RWPE1 (cell line): ENCODE measurements around the gene HS6ST3.

Experiments used
- CTCF ChIA-PET: fragments of 350-600 bp; sonication (Branson Sonifier 250); formaldehyde crosslinking; extraction: SDS; loops from one replicate; lab custom pipeline; 2021; lab: Yijun Ruan, JAX
- POLR2A ChIA-PET: fragments of 400-600 bp; formaldehyde crosslinking; extraction: SDS; loops from one replicate; lab custom pipeline; 2020; ENCODE audit warnings: antibody characterized with exemption; ENCODE audit not compliant: low non-redundant PET; lab: Yijun Ruan, JAX
- DNase-seq: peaks from one replicate; pipeline ENCODE4 v3.0.0; 2012; ENCODE audit warnings: low spot score
- H3K27ac ChIP-seq: fragments of 450-650 bp; 2 replicates; pipeline ENCODE4 v1.5.1; 2017
- TF ChIP-seq, protein P1 (sequence below): fragments of 450-650 bp; conservative IDR thresholded peaks from 2 replicates; pipeline ENCODE4 v1.5.1; 2017; ENCODE audit warnings: low read depth, mild to moderate bottlenecking

Gene HS6ST3

DNA sequence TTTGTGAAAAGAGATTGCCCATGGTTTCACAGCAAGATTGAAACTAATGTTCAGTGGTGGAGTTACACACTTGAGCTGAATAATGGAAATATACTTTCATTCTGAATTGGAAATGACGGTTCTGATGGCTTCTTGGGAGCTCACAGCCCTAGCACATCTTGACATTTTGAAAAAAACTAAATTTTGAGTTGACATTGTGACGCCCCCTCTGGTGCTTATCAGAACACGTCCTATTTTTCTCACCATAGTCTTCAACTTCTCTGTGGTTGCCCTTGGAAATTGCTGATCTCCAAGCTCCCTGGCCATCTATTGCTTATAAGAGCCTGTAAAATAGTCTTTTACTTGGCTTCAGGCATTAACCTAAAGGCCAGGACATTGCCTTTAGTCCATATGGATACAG lies 702.3 kb downstream of the HS6ST3 start:
- no peak overlapping the region for H3K27ac ChIP-seq
- no peak for DNase-seq
- CTCF ChIA-PET = no interaction called here
- TF ChIP-seq, protein P1, sequence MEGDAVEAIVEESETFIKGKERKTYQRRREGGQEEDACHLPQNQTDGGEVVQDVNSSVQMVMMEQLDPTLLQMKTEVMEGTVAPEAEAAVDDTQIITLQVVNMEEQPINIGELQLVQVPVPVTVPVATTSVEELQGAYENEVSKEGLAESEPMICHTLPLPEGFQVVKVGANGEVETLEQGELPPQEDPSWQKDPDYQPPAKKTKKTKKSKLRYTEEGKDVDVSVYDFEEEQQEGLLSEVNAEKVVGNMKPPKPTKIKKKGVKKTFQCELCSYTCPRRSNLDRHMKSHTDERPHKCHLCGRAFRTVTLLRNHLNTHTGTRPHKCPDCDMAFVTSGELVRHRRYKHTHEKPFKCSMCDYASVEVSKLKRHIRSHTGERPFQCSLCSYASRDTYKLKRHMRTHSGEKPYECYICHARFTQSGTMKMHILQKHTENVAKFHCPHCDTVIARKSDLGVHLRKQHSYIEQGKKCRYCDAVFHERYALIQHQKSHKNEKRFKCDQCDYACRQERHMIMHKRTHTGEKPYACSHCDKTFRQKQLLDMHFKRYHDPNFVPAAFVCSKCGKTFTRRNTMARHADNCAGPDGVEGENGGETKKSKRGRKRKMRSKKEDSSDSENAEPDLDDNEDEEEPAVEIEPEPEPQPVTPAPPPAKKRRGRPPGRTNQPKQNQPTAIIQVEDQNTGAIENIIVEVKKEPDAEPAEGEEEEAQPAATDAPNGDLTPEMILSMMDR = no peak
- POLR2A ChIA-PET = no interaction called here

DNA sequence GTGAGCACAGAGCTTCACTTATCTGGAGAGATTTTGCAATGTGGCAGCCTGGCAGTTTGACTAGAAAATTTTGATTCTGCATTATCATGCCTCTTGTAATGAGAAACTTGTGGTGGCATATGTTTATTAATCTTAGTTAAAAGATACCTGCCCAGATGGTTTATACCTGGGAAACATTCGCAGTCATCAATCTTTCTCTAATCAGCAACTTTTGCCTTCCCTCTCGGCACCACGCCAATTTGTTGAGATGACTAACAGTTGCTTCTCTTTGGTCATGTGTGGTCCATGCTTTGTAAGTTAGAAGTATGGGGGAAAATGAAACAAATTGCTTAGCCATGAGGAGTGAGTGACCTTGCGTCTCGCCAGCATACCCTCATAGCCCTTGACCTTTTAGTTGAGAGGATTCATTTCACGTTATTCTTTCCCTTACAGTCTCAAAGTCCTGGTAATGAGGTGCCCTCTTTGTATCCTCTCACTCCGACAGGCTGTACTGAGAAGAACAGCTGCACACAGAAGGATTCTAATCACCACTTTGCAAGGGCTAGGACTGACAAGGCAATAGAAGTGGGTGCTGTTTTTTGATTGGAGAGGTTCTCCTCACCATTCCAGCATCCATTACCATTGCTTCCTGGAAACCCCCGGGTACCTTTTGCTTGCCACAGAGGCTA lies 703.0 kb downstream of the HS6ST3 start:
- DNase-seq = no peak
- ChIA-PET POLR2A (no interaction called here), CTCF (no interaction called here)
- TF ChIP-seq, protein P1 = no peak
- no peak overlapping the region for H3K27ac ChIP-seq

DNA sequence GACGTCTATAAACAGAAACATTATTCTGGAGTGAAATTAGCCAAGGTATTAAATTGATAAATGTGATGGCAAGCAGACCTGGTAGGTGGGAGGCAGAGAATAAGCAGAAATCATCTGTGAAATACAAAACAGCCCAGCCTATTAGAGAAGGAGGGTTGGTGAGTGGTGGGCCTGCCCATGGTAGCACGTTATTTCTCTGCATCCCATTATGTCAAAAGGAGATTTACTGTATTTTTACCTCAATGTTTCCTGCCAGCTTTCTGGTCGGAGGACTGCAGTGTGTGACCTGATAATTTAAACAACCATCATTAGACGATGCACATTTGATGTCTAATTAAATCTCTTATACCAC lies 703.5 kb downstream of the HS6ST3 start:
- DNase-seq = no peak
- ChIA-PET CTCF (no interaction called here), POLR2A (no interaction called here)
- TF ChIP-seq, protein P1 = no peak
- H3K27ac ChIP-seq = no peak overlapping the region

DNA sequence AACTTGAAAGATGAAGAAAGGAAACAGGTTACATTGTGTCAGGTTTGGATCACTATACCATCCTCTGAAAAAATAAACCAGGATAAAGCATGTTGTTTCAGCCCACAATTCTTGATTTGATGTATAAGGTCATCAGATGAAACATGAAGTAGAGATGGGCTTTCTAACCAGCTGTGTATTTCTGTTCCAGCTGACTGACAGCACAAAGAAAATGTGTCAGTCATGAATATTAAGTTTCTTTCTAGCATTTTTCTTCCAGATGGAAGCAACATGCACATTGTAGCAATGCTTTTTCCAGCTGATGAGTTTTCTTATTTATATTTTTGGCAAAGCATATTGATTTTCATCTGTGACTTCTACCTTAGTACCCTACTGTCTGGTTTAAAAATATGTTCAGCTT lies 704.8 kb downstream of the HS6ST3 start:
- TF ChIP-seq, protein P1 = no peak
- no peak overlapping the region for H3K27ac ChIP-seq
- ChIA-PET POLR2A (no interaction called here), CTCF (no interaction called here)
- no peak for DNase-seq

DNA sequence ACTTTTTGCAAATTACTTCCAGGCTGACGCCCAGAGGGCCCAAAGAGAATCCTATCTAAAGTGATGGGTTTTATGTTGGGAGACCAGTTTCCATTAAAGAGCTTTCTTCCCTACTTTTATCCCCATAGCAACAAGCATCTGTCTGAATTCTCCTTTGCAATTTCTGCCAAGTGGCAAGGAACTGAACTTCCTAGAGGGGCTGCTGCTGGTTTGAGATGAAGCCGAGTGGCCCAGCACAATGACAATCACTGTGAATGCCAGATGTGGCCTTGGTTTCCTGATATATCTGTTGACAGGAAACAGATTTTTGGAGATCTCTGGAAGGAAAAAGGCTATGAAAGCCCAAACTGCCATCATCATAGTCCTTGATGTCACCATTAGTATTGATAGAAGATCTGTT lies 705.8 kb downstream of the HS6ST3 start:
- POLR2A ChIA-PET = no interaction called here
- no peak overlapping the region for H3K27ac ChIP-seq
- CTCF ChIA-PET = no interaction called here

DNA sequence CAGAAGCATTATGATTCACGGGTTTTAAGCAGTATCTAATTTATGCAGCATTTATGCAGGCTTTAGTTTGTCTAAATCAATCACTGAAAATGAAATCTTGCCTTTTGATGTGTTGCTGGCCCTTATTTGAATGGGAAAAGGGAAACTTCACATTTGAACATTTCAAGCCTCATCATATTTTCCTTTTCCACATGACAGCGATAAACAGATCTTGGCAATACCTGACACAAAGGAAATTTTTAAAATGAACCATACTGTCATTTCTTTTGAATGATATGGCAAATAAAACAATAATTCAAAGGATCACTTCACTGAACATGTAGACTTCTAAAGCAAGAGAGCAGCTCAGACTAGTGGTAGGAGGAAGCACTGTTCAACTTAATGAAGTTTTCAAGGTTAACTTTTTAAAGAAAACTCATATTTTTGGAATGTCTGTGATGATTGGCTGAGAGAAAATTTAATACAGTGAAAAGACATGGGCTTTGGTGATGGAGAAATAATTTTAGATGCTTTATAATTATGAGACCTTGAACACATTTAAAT lies 706.3 kb downstream of the HS6ST3 start:
- no peak overlapping the region for H3K27ac ChIP-seq
- CTCF ChIA-PET = no interaction called here
- DNase-seq = no peak
- POLR2A ChIA-PET = no interaction called here
- TF ChIP-seq, protein P1 = no peak

More for the DNA sequence above, 705.8 kb downstream of the HS6ST3 start:
- DNase-seq = no peak
- TF ChIP-seq, protein P1 = no peak
